ENCODE data around the gene ANKIB1.

DNA sequence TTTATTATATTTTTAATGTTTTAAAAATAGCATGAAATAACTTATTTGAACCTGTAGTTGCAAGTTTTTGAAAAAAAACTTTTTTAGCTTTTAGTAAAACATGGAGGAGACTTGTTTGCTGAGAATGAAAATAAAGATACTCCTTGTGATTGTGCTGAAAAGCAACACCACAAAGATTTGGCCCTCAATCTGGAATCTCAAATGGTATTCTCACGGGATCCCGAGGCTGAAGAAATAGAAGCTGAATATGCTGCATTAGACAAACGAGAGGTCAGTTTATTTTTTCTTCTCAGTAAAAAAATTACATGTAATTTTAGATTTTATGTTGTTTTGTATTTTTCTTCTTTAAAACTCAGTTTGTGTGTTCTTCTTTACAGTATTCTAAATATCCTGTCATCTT is 73.5 kb downstream of the ANKIB1 start:
- TF ChIP-seq EZH2phosphoT487 (IDR thresholded peaks at IDR 0.05), result no peak
- TF ChIP-seq, protein P1, sequence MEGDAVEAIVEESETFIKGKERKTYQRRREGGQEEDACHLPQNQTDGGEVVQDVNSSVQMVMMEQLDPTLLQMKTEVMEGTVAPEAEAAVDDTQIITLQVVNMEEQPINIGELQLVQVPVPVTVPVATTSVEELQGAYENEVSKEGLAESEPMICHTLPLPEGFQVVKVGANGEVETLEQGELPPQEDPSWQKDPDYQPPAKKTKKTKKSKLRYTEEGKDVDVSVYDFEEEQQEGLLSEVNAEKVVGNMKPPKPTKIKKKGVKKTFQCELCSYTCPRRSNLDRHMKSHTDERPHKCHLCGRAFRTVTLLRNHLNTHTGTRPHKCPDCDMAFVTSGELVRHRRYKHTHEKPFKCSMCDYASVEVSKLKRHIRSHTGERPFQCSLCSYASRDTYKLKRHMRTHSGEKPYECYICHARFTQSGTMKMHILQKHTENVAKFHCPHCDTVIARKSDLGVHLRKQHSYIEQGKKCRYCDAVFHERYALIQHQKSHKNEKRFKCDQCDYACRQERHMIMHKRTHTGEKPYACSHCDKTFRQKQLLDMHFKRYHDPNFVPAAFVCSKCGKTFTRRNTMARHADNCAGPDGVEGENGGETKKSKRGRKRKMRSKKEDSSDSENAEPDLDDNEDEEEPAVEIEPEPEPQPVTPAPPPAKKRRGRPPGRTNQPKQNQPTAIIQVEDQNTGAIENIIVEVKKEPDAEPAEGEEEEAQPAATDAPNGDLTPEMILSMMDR (IDR thresholded peaks at IDR 0.05), result no peak

All from neural progenitor cell (in vitro differentiated cells).